GM08714 (cell line): ENCODE results near the gene HYOU1.
"Not testable (repeated sequence)": the region's sequence is repeated elsewhere in the genome, so short reads cannot be mapped to it uniquely, and the experiment has no call there.

Source experiments
- H3K4me3 ChIP-seq: fragments of 200-500 bp; sonication (Bioruptor generic); 2 replicates; pipeline ENCODE4 v1.5.1; 2014; ENCODE audit warnings: mild to moderate bottlenecking, low read length, inconsistent platforms
- ZNF274 ChIP-seq: IDR thresholded peaks from 2 replicates; pipeline ENCODE4 v1.6.1; 2012; ENCODE audit warnings: mild to moderate bottlenecking, low read depth, low read length

The HYOU1 gene, protein sequence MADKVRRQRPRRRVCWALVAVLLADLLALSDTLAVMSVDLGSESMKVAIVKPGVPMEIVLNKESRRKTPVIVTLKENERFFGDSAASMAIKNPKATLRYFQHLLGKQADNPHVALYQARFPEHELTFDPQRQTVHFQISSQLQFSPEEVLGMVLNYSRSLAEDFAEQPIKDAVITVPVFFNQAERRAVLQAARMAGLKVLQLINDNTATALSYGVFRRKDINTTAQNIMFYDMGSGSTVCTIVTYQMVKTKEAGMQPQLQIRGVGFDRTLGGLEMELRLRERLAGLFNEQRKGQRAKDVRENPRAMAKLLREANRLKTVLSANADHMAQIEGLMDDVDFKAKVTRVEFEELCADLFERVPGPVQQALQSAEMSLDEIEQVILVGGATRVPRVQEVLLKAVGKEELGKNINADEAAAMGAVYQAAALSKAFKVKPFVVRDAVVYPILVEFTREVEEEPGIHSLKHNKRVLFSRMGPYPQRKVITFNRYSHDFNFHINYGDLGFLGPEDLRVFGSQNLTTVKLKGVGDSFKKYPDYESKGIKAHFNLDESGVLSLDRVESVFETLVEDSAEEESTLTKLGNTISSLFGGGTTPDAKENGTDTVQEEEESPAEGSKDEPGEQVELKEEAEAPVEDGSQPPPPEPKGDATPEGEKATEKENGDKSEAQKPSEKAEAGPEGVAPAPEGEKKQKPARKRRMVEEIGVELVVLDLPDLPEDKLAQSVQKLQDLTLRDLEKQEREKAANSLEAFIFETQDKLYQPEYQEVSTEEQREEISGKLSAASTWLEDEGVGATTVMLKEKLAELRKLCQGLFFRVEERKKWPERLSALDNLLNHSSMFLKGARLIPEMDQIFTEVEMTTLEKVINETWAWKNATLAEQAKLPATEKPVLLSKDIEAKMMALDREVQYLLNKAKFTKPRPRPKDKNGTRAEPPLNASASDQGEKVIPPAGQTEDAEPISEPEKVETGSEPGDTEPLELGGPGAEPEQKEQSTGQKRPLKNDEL

GRCh38 chr11:119057000-119057769, at the start of gene HYOU1:
Gene HYOU1, minus strand, starts transcription at chr11:119057205. Its CDS starts 1,045 bp downstream, at chr11:119056160.
- H3K4me3 ChIP-seq, result peak within 1 kb of the TSS; percentile 97
- TF ChIP-seq ZNF274, result no peak

- no peak overlapping the region for H3K4me3 ChIP-seq
- no peak for TF ChIP-seq ZNF274
These were observed 46.8 kb upstream of the HYOU1 start for GRCh38 chr11:119103793-119104192.

GRCh38 chr11:119103161-119103664, 46.2 kb upstream of the HYOU1 start:
- not testable (repeated sequence) for H3K4me3 ChIP-seq

DNA sequence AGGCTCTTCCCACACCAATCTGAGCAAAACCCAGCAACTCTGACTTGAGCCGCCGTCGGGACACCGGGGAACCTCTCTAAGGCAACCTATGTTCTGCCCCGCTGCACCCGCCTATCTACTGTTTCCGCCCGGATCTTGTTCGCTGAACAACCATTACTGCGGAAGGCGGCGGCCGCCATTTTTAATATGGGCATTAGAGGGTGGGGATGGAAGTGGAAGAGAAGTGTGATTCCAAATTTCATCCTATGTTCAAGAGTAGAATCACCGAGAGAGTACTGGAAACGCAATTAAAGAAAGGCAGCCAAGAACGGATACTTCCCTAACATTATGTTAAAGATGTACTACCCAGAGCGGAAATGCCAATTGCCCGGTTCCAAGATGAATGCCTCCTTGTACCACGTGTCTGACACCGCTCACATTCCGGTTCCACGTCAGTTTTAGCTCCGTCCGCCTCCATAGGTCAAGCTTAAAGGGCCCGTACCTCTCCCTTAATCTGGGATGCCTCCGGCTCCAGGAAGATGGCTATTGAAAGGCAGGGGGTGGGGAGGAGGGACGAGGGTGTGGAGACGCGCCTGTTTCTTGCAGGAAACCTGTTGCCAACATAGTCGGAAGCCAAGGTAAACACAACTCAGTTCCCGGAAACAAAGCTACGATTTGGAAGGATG, 44.9 kb upstream of the HYOU1 start, which contains the start of gene DPAGT1:
DPAGT1 (minus strand) TSS at position 95 of the 665 bp plus-strand sequence. CDS start 198 bp downstream, outside the sequence.
- no peak for TF ChIP-seq ZNF274
- peak within 1 kb of the TSS; percentile 70 for H3K4me3 ChIP-seq

DNA sequence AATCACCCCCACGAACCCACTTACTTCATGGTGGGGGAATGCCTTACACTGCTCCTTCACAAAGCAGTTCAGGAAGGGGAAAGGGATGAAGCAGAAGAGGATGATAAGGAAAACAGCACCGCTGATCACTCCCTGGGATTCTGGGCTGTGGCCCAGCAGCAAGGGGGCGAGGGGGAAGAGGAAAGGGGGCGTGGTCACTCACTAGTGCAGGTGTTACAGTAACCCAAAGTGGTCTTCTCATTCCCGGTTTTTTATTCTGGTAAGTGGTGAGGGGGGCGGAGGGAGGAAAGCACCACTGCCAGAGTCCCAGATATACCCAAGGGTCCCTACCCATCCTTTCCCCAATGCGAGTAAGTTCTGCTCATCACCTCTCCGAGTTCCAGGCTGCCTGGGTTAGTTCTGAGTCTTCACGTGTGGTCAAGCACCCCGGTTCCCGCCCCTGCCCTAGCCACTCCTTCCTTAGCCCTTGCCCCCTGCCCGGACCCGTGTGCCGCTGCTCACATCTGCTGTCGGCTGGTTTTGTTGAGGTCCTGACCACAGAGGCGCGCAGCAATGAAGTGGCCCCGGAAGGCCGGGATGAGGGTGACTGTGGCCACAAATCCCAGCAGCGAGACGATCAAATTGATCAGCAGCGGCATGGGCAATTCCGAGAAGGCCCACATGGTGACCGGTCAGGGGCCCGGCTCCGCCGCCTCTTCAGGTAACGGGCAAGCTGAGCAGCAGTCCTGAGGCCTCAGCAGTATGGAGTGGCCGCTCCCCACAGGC, 44.2 kb upstream of the HYOU1 start:
- peak overlapping the region; percentile 70 for H3K4me3 ChIP-seq
- TF ChIP-seq ZNF274, result no peak

- TF ChIP-seq ZNF274, result no peak
- peak overlapping the region; percentile 70 for H3K4me3 ChIP-seq
These were observed 43.4 kb upstream of the HYOU1 start for GRCh38 chr11:119100246-119100970.

DNA sequence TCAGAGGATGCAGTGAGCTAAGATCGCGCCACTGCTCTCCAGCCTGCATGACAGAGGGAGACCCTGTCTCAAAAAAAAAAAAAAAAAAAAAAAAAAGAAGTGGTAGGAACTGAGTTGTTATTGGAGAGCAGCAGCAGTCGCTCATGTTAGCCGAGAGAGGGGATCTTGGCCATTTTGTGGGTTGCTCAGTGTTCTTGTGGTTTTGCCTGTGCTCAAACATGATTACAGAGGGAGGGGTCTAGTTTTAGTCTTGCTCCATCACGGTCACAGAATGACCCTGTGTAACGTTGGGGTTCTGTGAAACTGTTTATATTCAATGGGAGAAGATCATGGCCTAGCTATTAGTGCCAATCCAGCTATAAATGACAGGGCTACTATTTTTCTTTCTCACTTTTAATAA, 42.7 kb upstream of the HYOU1 start:
- no peak for TF ChIP-seq ZNF274
- H3K4me3 ChIP-seq, result no peak overlapping the region

- no peak for TF ChIP-seq ZNF274
- peak overlapping the region; percentile 91 for H3K4me3 ChIP-seq
These were observed 38.3 kb upstream of the HYOU1 start for GRCh38 chr11:119095066-119095880.

GRCh38 chr11:119094816-119095065, 37.7 kb upstream of the HYOU1 start:
- peak overlapping the region; percentile 91 for H3K4me3 ChIP-seq
- TF ChIP-seq ZNF274, result no peak

- H3K4me3 ChIP-seq, result peak overlapping the region; percentile 91
- TF ChIP-seq ZNF274, result no peak
These were observed 37.2 kb upstream of the HYOU1 start for GRCh38 chr11:119093942-119094815.
